ENCODE measurements around the gene APIP.

APIP gene

DNA sequence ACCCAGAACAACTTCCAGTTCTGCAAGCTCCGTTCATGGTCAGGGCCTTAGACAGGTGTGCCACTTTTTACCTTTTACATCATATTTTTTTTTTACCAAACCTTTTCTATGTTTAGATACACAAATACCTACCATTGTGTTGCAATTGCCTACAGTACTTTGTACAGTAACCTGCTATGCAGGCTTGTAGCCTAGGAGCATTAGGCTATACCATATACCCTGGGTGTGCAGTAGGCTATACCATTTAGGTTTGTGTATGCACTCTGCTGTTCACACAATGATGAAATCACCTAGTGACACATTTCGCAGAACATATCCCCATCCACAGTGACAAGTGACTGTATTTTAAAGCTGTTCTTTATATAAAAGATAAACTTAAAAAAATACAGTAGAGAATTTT, 29.6 kb downstream of the APIP start:
- Histone ChIP-seq H3K9me3 (replicated peaks; ENCODE audit: insufficient read depth, low read length) (no peaks in the 10 kb centered on the region), H3K27ac (ENCODE audit: low read length) (no peak overlapping the region), H3K9ac (ENCODE audit: low read length) (no peak overlapping the region), H3K27me3 (replicated peaks; ENCODE audit: insufficient read depth, low read length) (no peaks in the 10 kb centered on the region), H3K79me2 (ENCODE audit: low read length) (no peaks in the 10 kb centered on the region), H3K4me2 (ENCODE audit: low read depth, low read length) (no peak overlapping the region), H3K36me3 (replicated peaks; ENCODE audit: insufficient read depth, low read length) (no peaks in the 10 kb centered on the region), H3K4me1 (ENCODE audit: low read length) (peaks cover 4% of the 10 kb centered on the region; the same call in 1 of the 2 replicates), H4K20me1 (ENCODE audit: insufficient read depth, low read length) (no peaks in the 10 kb centered on the region), H3K9me2 (replicated peaks; ENCODE audit: insufficient read depth, low read length) (no peaks in the 10 kb centered on the region), H2AFZ (ENCODE audit: low read length) (no peak overlapping the region), H3K4me3 (ENCODE audit: low read length) (no peak overlapping the region), H3F3A (ENCODE audit: insufficient read depth, low read length) (no peaks in the 10 kb centered on the region)
- no peak for DNase-seq
- no peak for TF ChIP-seq EZH2phosphoT487 (IDR thresholded peaks at IDR 0.05; ENCODE audit: low read length)
- TF ChIP-seq EZH2 (optimal IDR thresholded peaks at IDR 0.05; ENCODE audit: low read depth, low read length) = no peak
- TF ChIP-seq, protein P1, sequence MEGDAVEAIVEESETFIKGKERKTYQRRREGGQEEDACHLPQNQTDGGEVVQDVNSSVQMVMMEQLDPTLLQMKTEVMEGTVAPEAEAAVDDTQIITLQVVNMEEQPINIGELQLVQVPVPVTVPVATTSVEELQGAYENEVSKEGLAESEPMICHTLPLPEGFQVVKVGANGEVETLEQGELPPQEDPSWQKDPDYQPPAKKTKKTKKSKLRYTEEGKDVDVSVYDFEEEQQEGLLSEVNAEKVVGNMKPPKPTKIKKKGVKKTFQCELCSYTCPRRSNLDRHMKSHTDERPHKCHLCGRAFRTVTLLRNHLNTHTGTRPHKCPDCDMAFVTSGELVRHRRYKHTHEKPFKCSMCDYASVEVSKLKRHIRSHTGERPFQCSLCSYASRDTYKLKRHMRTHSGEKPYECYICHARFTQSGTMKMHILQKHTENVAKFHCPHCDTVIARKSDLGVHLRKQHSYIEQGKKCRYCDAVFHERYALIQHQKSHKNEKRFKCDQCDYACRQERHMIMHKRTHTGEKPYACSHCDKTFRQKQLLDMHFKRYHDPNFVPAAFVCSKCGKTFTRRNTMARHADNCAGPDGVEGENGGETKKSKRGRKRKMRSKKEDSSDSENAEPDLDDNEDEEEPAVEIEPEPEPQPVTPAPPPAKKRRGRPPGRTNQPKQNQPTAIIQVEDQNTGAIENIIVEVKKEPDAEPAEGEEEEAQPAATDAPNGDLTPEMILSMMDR (IDR thresholded peaks at IDR 0.05; ENCODE audit: low read length) = no peak

DNA sequence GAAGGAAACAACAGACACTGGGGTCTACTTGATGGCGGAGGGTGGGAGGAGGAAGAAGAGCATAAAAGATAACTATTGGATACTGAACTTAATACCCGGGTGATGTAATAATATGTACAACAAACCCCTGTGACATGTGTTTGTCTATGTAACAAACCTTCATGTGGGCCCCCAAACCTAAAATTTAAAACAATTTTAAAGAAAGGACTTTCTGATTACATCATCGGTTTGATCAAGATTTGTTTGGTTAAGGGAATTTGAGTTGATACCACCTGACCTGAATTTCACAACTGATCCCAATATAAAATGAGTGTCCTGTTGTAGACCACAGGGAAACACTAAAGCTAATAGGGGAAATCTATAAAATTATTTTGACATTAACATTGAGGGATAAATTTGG, 34.3 kb downstream of the APIP start:
- no peak overlapping the region for H3K9ac ChIP-seq (ENCODE audit: low read length)
- H3K27ac ChIP-seq (ENCODE audit: low read length) = no peak overlapping the region
- H3K9me2 ChIP-seq (replicated peaks; ENCODE audit: insufficient read depth, low read length) = no peaks in the 10 kb centered on the region
- H3K4me3 ChIP-seq (ENCODE audit: low read length) = no peak overlapping the region
- TF ChIP-seq, protein P1 (IDR thresholded peaks at IDR 0.05; ENCODE audit: low read length) = no peak
- no peak overlapping the region for H2AFZ ChIP-seq (ENCODE audit: low read length)
- no peaks in the 10 kb centered on the region for H3K9me3 ChIP-seq (replicated peaks; ENCODE audit: insufficient read depth, low read length)
- no peak for DNase-seq
- no peaks in the 10 kb centered on the region for H3K36me3 ChIP-seq (replicated peaks; ENCODE audit: insufficient read depth, low read length)
- no peak overlapping the region for H3K4me2 ChIP-seq (ENCODE audit: low read depth, low read length)
- H3K27me3 ChIP-seq (replicated peaks; ENCODE audit: insufficient read depth, low read length) = no peaks in the 10 kb centered on the region
- H3K79me2 ChIP-seq (ENCODE audit: low read length) = no peaks in the 10 kb centered on the region
- no peaks in the 10 kb centered on the region for H3F3A ChIP-seq (ENCODE audit: insufficient read depth, low read length)
- H4K20me1 ChIP-seq (ENCODE audit: insufficient read depth, low read length) = no peaks in the 10 kb centered on the region
- H3K4me1 ChIP-seq (ENCODE audit: low read length) = no peaks in the 10 kb centered on the region

DNA sequence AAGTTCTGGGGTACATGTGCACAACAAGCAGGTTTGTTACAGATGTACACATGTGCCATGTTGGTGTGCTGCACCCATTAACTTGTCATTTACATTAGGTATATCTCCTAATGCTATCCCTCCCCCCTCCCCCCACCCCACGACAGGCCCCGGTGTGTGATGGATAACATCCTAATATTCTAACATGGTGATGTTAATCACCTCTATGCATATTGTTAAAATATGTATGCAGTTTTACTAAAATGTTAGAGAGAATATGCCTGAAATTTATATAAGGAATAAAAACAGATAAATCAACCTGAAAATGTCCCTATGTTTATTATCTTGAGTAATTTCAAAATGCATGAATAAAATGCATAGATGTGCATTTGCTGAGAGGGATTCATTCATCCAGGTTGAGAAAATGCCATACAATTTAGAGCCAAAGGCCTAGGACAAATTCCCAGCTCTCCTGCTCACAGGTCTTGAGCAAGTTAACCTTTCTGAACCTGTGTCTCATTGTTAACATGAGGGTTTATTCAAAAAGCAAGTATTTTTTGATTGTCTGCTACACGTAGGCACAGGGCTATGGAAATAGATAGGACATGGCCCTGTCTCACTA, 38.7 kb downstream of the APIP start:
- no peak for DNase-seq
- no peak overlapping the region for H3K9ac ChIP-seq (ENCODE audit: low read length)
- H3K27me3 ChIP-seq (replicated peaks; ENCODE audit: insufficient read depth, low read length) = no peaks in the 10 kb centered on the region
- H3K4me2 ChIP-seq (ENCODE audit: low read depth, low read length) = no peak overlapping the region
- H3K9me3 ChIP-seq (replicated peaks; ENCODE audit: insufficient read depth, low read length) = no peaks in the 10 kb centered on the region
- no peaks in the 10 kb centered on the region for H3K9me2 ChIP-seq (replicated peaks; ENCODE audit: insufficient read depth, low read length)
- H3K27ac ChIP-seq (ENCODE audit: low read length) = no peak overlapping the region
- no peaks in the 10 kb centered on the region for H4K20me1 ChIP-seq (ENCODE audit: insufficient read depth, low read length)
- H2AFZ ChIP-seq (ENCODE audit: low read length) = no peak overlapping the region
- TF ChIP-seq EZH2phosphoT487 (IDR thresholded peaks at IDR 0.05; ENCODE audit: low read length) (no peak), EZH2 (optimal IDR thresholded peaks at IDR 0.05; ENCODE audit: low read depth, low read length) (no peak)
- TF ChIP-seq, protein P1 (IDR thresholded peaks at IDR 0.05; ENCODE audit: low read length) = no peak
- no peak overlapping the region for H3K4me3 ChIP-seq (ENCODE audit: low read length)
- no peaks in the 10 kb centered on the region for H3K79me2 ChIP-seq (ENCODE audit: low read length)
- H3K36me3 ChIP-seq (replicated peaks; ENCODE audit: insufficient read depth, low read length) = no peaks in the 10 kb centered on the region
- no peaks in the 10 kb centered on the region for H3F3A ChIP-seq (ENCODE audit: insufficient read depth, low read length)
- H3K4me1 ChIP-seq (ENCODE audit: low read length) = no peaks in the 10 kb centered on the region
